Measurements from ENCODE around the gene FBL.
"Not testable (repeated sequence)": the region's sequence is repeated elsewhere in the genome, so short reads cannot be mapped to it uniquely, and the experiment has no call there.

FBL gene

GRCh38 chr19:39877488-39877887 is 31.3 kb upstream of the FBL start:
- in situ Hi-C loops (cut with MboI; ENCODE audit: low sequenced_read_pairs): not testable (repeated sequence)

GRCh38 chr19:39876486-39876885 is 30.3 kb upstream of the FBL start:
- in situ Hi-C loops (cut with MboI; ENCODE audit: low sequenced_read_pairs): not testable (repeated sequence)

DNA sequence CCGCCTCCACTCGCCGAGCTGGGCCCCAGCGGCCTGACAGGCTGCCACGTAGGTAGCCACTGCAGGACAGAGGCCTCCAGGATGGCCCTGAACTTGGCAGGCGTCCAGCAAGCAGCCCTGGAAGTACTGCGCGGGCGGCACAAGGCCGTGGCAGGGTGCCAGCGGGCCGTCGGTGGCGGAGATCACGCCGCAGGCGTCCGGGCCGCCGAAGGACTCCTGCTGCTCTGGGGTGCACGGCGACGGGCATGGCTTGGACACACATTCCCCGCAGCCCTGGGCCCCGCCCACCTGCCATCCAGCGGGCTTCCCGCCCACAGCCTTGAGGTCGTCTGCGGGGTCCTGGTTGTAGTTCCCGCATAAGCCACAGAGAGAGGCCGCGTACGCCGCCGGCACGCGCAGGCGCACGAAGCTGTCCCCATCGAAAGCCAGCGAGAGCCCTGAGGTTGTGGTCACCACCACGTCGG is 29.3 kb upstream of the FBL start:
- in situ Hi-C loops (cut with MboI; ENCODE audit: low sequenced_read_pairs): not testable (repeated sequence)

DNA sequence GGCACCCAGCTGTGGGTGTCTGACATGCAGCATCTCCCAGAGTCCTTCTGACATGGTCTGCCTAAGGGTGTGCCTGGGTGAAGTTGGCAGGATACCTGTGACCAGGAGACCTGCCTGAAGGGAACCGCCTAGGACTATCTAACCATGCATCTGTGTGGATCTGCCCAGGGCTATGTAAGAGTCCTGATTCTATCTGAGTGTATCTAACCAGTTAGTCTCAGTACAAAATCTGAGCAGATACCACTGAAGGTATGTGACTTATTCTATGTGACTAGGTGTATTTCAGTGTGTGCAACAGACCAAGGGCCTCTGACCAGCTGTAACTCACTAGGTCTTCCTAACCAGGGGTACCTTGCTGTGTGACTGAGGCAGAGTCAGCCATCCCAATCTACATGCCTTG is 28.2 kb upstream of the FBL start:
- in situ Hi-C loops (cut with MboI; ENCODE audit: low sequenced_read_pairs): no loop called here

- in situ Hi-C loops (cut with MboI; ENCODE audit: low sequenced_read_pairs): no loop called here
These were observed 27.2 kb upstream of the FBL start for GRCh38 chr19:39873385-39873784.

- in situ Hi-C loops (cut with MboI; ENCODE audit: low sequenced_read_pairs): no loop called here
These were observed 26.0 kb upstream of the FBL start for GRCh38 chr19:39871886-39872866.

- in situ Hi-C loops (cut with MboI; ENCODE audit: low sequenced_read_pairs): no loop called here
These were observed 25.2 kb upstream of the FBL start for GRCh38 chr19:39871362-39871761.

GRCh38 chr19:39870171-39870971 is 24.2 kb upstream of the FBL start:
- in situ Hi-C loops (cut with MboI; ENCODE audit: low sequenced_read_pairs): no loop called here

GRCh38 chr19:39867952-39868351 is 21.8 kb upstream of the FBL start:
- in situ Hi-C loops (cut with MboI; ENCODE audit: low sequenced_read_pairs): no loop called here

- in situ Hi-C loops (cut with MboI; ENCODE audit: low sequenced_read_pairs): no loop called here
These were observed 21.0 kb upstream of the FBL start for GRCh38 chr19:39867133-39867532.

GRCh38 chr19:39865953-39866352 is 19.8 kb upstream of the FBL start:
- in situ Hi-C loops (cut with MboI; ENCODE audit: low sequenced_read_pairs): no loop called here

- in situ Hi-C loops (cut with MboI; ENCODE audit: low sequenced_read_pairs): no loop called here
These were observed 19.0 kb upstream of the FBL start for GRCh38 chr19:39865186-39865585.

GRCh38 chr19:39864118-39864517 is 17.9 kb upstream of the FBL start:
- in situ Hi-C loops (cut with MboI; ENCODE audit: low sequenced_read_pairs): no loop called here

- in situ Hi-C loops (cut with MboI; ENCODE audit: low sequenced_read_pairs): no loop called here
These were observed 12.4 kb upstream of the FBL start for GRCh38 chr19:39858541-39858940.

- in situ Hi-C loops (cut with MboI; ENCODE audit: low sequenced_read_pairs): no loop called here
These were observed 6.7 kb upstream of the FBL start for GRCh38 chr19:39852882-39853281.

DNA sequence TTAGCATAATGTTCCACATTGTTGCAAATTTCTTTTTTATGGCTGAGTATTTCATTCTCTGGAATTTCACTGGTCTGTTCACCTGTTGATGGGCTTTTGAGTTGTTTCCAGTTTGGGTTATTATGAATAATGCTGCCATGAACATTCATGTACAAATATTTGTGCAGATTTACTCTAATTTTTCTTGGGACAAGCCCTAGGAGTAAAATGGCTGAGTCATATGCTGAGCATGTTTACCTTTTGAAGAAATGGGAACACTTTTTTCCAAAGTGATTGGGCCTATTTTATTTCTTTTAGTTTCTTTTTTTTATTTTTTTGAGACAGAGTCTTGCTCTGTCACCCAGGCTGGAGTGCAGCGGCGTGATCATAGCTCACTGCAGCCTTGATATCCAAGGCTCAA is 4.7 kb upstream of the FBL start:
- in situ Hi-C loops (cut with MboI; ENCODE audit: low sequenced_read_pairs): no loop called here

DNA sequence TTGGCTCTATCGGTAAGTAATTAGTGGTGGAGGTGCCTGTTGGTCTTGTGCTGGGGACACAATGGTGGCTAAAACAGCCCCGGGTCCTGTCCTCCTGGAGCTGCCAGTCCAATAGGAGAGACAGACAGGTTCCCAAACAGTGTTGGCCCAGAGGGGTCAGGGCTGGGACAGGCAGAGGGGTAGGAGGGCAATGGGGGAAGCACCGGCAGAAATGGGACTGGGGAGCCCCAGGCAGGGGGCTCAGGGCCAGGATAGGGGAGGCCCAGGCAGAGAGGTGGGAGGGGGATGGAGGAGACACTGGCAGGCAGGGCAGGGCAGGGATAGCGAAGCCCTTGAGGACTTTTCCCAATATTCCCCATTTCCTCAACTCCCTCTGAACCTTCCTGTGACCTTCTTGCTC is 2.2 kb upstream of the FBL start:
- in situ Hi-C loops (cut with MboI; ENCODE audit: low sequenced_read_pairs): no loop called here

DNA sequence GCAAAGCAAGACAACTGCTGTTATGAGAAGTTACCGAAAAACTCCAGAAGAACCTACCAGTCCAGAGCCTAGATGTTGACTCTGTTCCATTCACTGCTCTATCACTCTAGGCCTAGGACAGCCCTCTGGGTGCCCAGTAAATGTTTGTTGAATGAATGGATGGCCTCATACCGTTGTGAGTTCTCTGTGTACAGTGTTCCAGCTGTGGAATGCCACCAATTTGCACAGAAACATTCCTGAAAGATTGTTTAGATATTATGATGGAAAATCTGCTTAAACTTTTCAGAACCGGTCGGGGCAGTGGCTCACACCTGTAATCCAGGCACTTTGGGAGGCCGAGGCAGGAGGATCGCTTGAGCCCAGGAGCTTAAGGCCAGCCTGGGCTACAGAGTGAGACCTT is 1.3 kb upstream of the FBL start:
- in situ Hi-C loops (cut with MboI; ENCODE audit: low sequenced_read_pairs): no loop called here

GRCh38 chr19:39846678-39847486 is 703 bp upstream of the FBL start:
- in situ Hi-C loops (cut with MboI; ENCODE audit: low sequenced_read_pairs): no loop called here

DNA sequence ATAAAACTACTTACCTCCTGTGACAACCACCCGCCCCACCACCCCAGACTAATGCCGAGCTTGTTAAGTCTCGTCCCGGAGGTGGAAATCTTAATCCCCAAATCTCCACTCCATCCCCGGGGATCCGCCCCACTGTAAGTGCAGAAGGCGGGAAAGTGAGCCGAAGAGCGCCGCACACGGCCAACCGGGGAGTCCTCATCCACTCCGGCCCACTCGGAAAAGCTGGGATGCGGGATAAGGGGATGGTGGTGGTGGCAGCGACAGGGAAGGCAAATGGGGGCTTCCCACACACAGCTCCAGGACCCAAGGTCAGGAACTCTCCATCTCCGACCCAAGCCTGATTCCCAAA is 621 bp downstream of the FBL start:
- in situ Hi-C loops (cut with MboI; ENCODE audit: low sequenced_read_pairs): no loop called here

- in situ Hi-C loops (cut with MboI; ENCODE audit: low sequenced_read_pairs): no loop called here
These were observed 1.0 kb downstream of the FBL start for GRCh38 chr19:39845172-39845571.

Measured in HL-60/S4 treated with phorbol 12-myristate 13-acetate at 8.2 ng/mL for 4 days and 3 days (cell line).